Stimulated activated CD4-positive, alpha-beta T cell treated with anti-CD3 and anti-CD28 coated beads, TNF-alpha, amount 100 ng/mL, for 4 hours (primary cell): ENCODE measurements around the gene EARS2.

ENCODE experiments used
- DNase-seq, 3 experiments: peaks; one replicate each; pipeline ENCODE4 v3.0.0-alpha.2; 2020; ENCODE audit warnings: low read depth in 3 of 3

Gene EARS2

GRCh38 chr16:23482778-23483177, 74.4 kb downstream of the EARS2 start:
- no peak for DNase-seq

GRCh38 chr16:23480257-23480656, 76.9 kb downstream of the EARS2 start:
- DNase-seq: no peak

- DNase-seq: no peak
These were observed 78.0 kb downstream of the EARS2 start for GRCh38 chr16:23479138-23479537.

GRCh38 chr16:23478566-23478965, 78.6 kb downstream of the EARS2 start:
- DNase-seq: no peak

- DNase-seq: no peak
These were observed 80.9 kb downstream of the EARS2 start for GRCh38 chr16:23476289-23476688.
